ENCODE results near the gene CACNA1G. TPM values are rescaled to one million over a fixed set of nuclear protein-coding genes. Genes with fewer than 3 reads are reported as not detected.

Gene CACNA1G
- total RNA-seq, 1 donor from 2014 or later = 0.21 TPM

- Histone ChIP-seq H3K36me3 (no peaks in the 10 kb centered on the region), H3K4me1 (peaks cover 12% of the 10 kb centered on the region), H3K27ac (no peak overlapping the region), H3K4me3 (no peak overlapping the region), H3K27me3 (ENCODE audit: low read depth) (peaks cover 3% of the 10 kb centered on the region), H3K9me3 (no peaks in the 10 kb centered on the region)
- no peak for ATAC-seq
- no peak for DNase-seq
- no peak for TF ChIP-seq CTCF (IDR thresholded peaks at IDR 0.05)
- intact Hi-C loops (cut with DNase I) = no loop called here
Measured at GRCh38 chr17:50609380-50610074, 49.0 kb downstream of the CACNA1G start.

DNA sequence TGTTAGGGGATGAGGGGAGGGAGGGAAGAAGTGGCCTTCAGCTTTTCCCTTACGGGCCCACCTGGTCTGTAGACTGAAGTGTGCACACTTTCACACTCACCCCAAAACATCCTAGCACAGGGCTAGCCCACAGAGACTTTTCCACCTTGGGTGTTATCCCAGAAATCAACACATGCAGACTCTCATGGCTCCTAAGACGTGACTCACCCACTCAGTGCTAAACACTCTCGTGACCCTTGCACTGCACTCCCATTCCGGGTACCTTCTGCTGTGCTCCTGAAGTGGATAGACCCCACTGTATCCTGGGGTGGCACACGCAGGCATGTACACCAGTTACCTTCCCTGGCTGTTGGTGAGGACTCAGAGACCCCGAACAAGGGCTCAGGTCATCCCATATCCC is 51.1 kb downstream of the CACNA1G start:
- Histone ChIP-seq H3K4me1 (no peaks in the 10 kb centered on the region), H3K36me3 (no peaks in the 10 kb centered on the region), H3K27me3 (ENCODE audit: low read depth) (no peaks in the 10 kb centered on the region), H3K27ac (no peak overlapping the region), H3K9me3 (no peaks in the 10 kb centered on the region), H3K4me3 (no peak overlapping the region)
- TF ChIP-seq CTCF (IDR thresholded peaks at IDR 0.05) = no peak
- intact Hi-C loops (cut with DNase I) = no loop called here
- ATAC-seq = no peak
- no peak for DNase-seq

- DNase-seq = no peak
- no peak for TF ChIP-seq CTCF (IDR thresholded peaks at IDR 0.05)
- H3K4me3 ChIP-seq = no peak overlapping the region
Measured at GRCh38 chr17:50612281-50612680, 51.8 kb downstream of the CACNA1G start.

GRCh38 chr17:50613007-50613992 is 52.8 kb downstream of the CACNA1G start:
- Histone ChIP-seq H3K27ac (no peak overlapping the region), H3K4me3 (no peak overlapping the region), H3K9me3 (no peaks in the 10 kb centered on the region), H3K27me3 (ENCODE audit: low read depth) (no peaks in the 10 kb centered on the region), H3K36me3 (no peaks in the 10 kb centered on the region), H3K4me1 (no peaks in the 10 kb centered on the region)
- TF ChIP-seq CTCF (IDR thresholded peaks at IDR 0.05) = no peak
- no peak for ATAC-seq
- no peak for DNase-seq
- intact Hi-C loops (cut with DNase I) = no loop called here

More at GRCh38 chr17:50612281-50612680, 51.8 kb downstream of the CACNA1G start:
- Histone ChIP-seq H3K4me1 (no peaks in the 10 kb centered on the region), H3K36me3 (no peaks in the 10 kb centered on the region), H3K27me3 (ENCODE audit: low read depth) (no peaks in the 10 kb centered on the region), H3K27ac (no peak overlapping the region), H3K9me3 (no peaks in the 10 kb centered on the region)
- ATAC-seq = no peak
- intact Hi-C loops (cut with DNase I) = no loop called here

DNA sequence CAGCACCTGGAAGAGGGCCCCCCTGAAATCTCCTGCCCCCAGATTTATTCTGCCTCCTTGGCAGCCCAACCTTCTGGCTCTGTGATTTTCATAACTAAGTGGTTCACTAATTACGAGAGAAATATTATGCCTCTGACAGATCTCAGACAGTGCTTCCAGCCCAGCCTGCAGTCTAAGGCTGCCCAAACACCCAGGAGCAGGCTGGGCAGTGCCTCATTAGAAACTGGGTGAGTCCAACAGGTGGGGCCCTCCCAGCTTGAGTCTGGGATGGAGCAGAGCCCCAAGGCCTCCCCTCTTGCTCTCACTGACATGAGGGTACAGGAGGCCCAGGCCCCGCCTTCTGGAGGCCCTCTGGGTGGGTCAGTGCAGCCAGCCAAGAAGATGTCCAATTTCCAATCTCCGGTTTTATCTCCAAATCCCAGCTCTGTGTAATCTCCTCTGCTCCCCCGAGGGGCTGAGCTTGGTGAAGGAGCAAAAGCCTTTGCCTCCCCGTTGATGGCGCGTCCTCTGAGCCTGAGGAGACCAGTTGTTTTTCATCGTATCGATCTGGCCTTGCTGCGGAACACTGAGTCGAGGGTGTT is 54.0 kb downstream of the CACNA1G start:
- Histone ChIP-seq H3K27me3 (ENCODE audit: low read depth) (no peaks in the 10 kb centered on the region), H3K36me3 (no peaks in the 10 kb centered on the region), H3K27ac (no peak overlapping the region), H3K4me1 (no peaks in the 10 kb centered on the region), H3K9me3 (no peaks in the 10 kb centered on the region), H3K4me3 (no peak overlapping the region)
- intact Hi-C loops (cut with DNase I) = no loop called here
- no peak for DNase-seq
- TF ChIP-seq CTCF (IDR thresholded peaks at IDR 0.05) = no peak
- ATAC-seq = no peak
